GM19324 (cell line): Measurements from ENCODE around the gene LRRC14B.
A peak's percentile ranks its signal among the peaks of the same experiment; 100 is the strongest.

Experiments
- ATAC-seq: cut with Tn5 transposase; IDR thresholded peaks from one replicate; pipeline ENCODE4 v1.9.1; 2021; ENCODE audit warnings: mild to moderate bottlenecking, moderate library complexity; ENCODE audit not compliant: unreplicated experiment, low FRiP score

LRRC14B gene

GRCh38 chr5:172841-173251 is 18.4 kb upstream of the LRRC14B start:
- no peak for ATAC-seq

GRCh38 chr5:173392-174290 is 17.7 kb upstream of the LRRC14B start:
- ATAC-seq, result no peak

- no peak for ATAC-seq
These were observed 17.0 kb upstream of the LRRC14B start for GRCh38 chr5:174291-174600.

- no peak for ATAC-seq
These were observed 16.3 kb upstream of the LRRC14B start for GRCh38 chr5:174876-175465.

GRCh38 chr5:176296-176823 is 14.9 kb upstream of the LRRC14B start:
- no peak for ATAC-seq

GRCh38 chr5:178110-178509 is 13.2 kb upstream of the LRRC14B start:
- ATAC-seq, result no peak

- no peak for ATAC-seq
These were observed 11.9 kb upstream of the LRRC14B start for GRCh38 chr5:179401-179800.

- no peak for ATAC-seq
These were observed 10.9 kb upstream of the LRRC14B start for GRCh38 chr5:180286-180918.

- no peak for ATAC-seq
These were observed 10.1 kb upstream of the LRRC14B start for GRCh38 chr5:181160-181559.

GRCh38 chr5:181566-181965 is 9.7 kb upstream of the LRRC14B start:
- ATAC-seq, result no peak

- ATAC-seq, result no peak
These were observed 9.2 kb upstream of the LRRC14B start for GRCh38 chr5:182126-182525.

GRCh38 chr5:184471-184870 is 6.8 kb upstream of the LRRC14B start:
- ATAC-seq, result no peak

GRCh38 chr5:185095-186070 is 5.9 kb upstream of the LRRC14B start:
- no peak for ATAC-seq

- no peak for ATAC-seq
These were observed 4.9 kb upstream of the LRRC14B start for GRCh38 chr5:186091-187041.

GRCh38 chr5:187042-187431 is 4.3 kb upstream of the LRRC14B start:
- no peak for ATAC-seq

- no peak for ATAC-seq
These were observed 3.5 kb upstream of the LRRC14B start for GRCh38 chr5:187617-188451.

GRCh38 chr5:188488-189481 is 2.5 kb upstream of the LRRC14B start:
- peak; percentile 71 for ATAC-seq
